GM18951 (cell line): ENCODE results near the gene C12orf60.

Experiments used
- POLR2A ChIP-seq: IDR thresholded peaks from 4 replicates; pipeline ENCODE4 v1.6.1; 2011; ENCODE audit warnings: mild to moderate bottlenecking; ENCODE audit not compliant: insufficient read length, insufficient read depth; ENCODE audit errors: extremely low read depth
- in situ Hi-C: fragments of 300-500 bp; cut with MboI; formaldehyde crosslinking; loops from one replicate; pipeline ENCODE4 v1.12.0; 2022; ENCODE audit warnings: low sequenced_read_pairs, mixed read lengths, inconsistent platforms; ENCODE audit not compliant: unreplicated experiment

The C12orf60 gene

DNA sequence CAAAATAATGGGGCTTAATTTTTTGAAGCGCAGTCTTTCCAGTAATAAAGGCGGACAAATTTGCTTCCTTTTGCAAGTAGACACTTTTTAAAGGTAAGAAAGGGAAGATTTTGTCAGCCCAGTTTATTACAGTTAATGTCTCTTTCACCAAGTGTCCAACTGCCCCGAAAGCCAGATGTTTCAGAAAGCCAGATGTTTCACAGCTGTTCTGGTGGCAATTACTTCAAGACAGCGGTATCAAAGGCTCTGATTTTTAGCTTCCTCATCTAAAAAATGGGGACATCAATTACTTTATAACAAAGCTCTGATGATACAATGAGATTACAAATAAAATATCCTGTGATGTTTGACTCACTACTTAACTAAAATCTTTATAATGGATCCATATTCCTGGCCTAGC, 1.2 kb upstream of the C12orf60 start:
- in situ Hi-C loops, result no loop called here

DNA sequence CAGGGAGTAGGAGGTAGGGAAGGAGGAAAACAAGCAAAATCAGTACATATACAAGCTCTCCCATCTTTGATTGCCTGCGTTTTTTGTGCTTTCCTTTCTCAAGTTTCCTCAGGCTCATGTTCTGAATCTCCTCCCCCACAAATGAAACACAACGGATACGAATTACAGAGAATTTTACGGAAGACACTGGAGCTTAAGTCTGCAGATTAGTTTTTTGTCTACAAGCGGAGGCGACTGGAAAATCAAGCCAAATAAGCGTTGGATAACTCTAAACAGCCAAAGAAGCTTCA, 804 bp upstream of the C12orf60 start:
- no peak for TF ChIP-seq POLR2A
- in situ Hi-C loops, result no loop called here

More for the DNA sequence above, 1.2 kb upstream of the C12orf60 start:
- TF ChIP-seq POLR2A, result no peak

DNA sequence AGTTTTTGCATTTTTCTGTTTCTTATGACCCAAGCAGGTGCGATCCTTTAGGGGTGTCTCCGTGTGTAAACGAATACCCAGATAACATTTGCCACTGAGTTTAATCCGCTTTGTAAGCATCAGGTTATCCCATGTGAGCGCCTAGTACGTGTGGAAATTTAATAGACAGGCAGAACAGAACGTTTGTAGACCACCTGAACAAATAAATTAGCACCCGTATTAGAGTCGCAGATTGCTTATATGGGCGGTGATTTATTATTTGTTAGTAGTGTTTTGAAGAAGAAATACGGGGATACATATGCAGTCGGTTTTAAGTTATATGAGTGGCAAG, 325 bp downstream of the C12orf60 start:
- in situ Hi-C loops, result no loop called here

DNA sequence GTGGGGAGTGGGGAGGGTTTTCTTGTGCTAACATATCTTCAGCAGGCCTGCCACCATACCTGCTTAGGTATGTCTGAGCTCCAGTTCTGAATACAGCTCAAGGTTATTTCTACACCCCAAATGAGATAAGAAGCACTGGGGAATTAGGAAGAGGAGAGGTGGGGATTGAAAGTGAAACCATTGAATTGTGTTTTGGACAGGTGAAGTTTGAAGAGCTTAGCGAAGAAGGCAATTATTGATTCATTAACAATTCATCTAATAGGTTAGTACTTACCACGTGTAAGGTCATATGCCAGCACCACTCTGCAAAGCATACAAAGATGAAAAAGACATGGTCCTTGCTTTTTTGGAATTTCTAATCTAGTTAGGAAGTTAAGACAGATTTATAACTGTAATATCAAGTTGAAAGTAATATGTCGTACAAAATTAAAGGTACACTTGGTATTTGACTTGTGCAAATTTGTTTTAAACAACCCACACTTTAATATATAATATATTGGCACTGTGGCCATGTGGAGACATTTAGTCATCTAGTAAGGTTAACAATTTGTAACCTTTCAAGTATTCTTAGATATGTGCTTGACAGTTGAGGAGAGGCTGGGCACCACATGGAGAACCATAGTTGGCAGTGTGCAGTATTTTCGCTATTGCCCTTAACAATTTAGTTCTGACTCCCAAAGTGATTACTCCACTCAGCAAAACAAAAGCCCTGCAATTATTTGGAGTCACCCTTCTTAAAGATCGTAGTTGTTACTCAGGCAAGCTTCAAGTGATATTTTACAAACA, 6.9 kb downstream of the C12orf60 start:
- in situ Hi-C loops, result no loop called here
- TF ChIP-seq POLR2A, result no peak

More for the DNA sequence above, 325 bp downstream of the C12orf60 start:
- no peak for TF ChIP-seq POLR2A

DNA sequence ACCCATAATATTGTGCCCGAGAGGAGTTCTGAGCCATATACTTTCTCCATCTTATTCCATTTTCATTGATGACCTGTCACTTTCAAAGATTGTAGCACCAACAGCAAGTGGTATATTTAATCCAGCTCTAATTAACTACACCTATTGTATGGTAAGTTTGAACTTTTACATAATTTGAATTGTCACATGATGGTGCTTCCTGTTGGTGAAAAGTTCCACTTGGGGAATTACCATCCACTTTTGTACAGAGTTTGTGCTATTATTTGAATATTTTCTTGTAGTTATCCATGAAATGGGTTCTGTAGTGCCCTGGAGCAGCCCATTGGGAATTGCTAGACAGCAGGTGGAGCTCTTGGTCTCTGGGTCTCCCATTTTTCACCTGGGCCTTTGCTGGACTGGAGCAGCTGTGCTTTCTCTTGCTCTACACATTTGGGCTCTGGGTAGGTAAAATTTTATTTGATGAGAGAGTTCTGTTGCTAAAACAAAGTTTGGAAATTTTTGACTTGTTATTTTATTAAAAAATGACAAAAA, 7.5 kb downstream of the C12orf60 start:
- TF ChIP-seq POLR2A, result no peak
- in situ Hi-C loops, result no loop called here

DNA sequence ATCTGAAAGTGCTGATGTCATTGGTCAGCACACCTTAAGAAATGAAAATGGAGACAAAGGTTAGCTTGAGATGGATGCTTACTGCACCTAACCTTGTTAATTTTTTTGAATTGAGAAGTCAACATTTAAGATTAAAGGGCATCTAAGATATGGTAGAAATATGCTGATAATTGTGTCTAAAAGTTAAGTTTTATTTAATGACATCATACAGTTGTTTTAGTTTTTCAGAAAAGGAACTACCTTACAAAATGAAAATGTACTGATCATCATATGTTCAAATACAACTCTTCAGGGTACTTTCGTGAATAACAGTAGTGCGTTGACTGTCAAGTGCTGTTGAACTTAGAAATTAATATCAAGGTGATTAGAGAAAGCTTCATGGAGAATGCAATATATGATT, 8.0 kb downstream of the C12orf60 start:
- in situ Hi-C loops, result no loop called here
- no peak for TF ChIP-seq POLR2A

DNA sequence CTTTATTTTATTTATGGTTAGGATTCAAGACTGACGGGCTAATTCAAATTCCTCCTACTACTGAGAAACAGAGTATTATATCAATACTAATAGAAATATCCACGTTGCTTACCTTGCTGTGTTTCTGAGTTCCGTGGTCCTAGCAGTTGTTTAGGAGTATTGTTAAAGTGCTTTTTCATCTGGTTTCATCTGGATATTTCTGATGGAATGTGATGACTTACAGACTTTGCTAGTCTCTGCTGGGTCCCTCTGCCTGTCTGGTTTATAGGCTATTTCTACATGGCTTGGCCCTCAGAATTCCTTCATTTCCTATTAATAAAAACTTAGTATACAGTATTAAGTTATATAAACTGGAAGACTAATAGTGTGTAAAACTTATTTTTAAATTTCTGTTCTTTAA, 10.5 kb downstream of the C12orf60 start, which contains the start of gene SMCO3:
Gene SMCO3, minus strand, starts transcription at position 169 of the 400 bp plus-strand sequence. CDS start 7,502 bp downstream, outside the sequence.
- TF ChIP-seq POLR2A, result no peak

DNA sequence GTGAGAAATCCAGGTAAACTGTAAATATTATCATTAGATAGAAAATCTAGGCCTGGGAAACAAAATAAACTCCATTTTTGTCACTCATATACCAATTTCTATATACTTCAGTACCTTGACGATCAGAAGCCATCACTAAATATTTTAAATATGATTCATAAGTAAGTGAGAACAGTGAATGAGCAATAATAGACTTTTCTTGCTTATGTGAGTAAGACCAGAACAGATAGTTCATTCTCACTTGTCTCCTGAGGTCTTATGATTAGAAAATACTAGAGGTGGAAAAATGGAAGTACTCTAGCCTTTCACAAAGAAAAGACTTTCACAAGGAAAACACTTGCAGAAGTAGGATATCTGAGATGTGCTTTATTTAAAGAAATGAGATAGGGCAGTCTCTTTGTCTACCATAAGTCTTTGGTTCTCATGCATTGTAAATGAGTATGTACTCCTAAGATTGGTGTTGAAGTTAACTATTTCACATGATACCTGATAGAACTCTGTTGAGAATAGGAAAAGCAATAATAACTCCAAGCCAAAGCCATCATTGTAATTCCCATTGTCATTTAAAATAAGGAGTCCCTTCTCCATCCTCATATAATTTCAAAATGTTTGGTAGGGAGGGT, 20.7 kb downstream of the C12orf60 start:
- in situ Hi-C loops, result no loop called here
- TF ChIP-seq POLR2A, result no peak

More for the DNA sequence above, 10.5 kb downstream of the C12orf60 start, which contains the start of gene SMCO3:
- in situ Hi-C loops, result no loop called here

DNA sequence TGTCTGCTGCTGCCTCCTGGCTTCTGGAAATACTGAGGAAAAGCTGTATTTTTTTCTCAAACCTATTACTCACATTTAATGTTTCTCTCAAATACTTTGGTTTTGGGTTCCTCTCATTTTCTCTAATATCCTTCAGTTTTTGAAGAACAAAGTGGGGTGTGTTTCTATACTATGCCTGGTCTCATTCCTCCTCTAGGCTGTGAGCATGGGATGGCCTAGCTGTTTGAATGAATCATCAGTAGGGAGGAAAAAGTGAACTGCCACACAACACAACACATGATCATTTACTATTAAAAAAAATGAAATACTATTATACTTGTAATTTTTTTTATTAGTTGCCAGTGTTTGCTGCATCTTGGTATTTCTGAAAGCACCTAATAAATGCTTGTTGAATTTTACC, 21.8 kb downstream of the C12orf60 start:
- TF ChIP-seq POLR2A, result no peak
- in situ Hi-C loops, result no loop called here

DNA sequence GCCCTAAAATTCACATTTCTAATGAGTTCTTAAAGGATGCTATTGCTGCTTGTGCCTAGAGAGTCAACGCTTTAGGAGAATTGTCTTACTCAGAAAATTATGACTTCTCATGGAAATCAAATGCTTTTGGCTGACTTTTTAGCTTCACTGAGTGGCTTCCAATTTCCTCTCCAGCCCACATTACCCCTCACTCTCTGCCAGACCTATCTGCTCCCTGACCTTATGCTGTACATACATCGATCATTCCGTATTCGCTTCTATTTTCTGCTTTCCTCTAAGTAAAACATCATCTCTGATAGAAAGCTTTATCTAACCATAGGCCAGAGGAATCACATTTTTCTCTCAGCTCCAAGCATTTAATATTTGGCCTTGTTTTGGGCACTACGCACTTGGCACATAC, 23.0 kb downstream of the C12orf60 start:
- TF ChIP-seq POLR2A, result no peak
- in situ Hi-C loops, result no loop called here

DNA sequence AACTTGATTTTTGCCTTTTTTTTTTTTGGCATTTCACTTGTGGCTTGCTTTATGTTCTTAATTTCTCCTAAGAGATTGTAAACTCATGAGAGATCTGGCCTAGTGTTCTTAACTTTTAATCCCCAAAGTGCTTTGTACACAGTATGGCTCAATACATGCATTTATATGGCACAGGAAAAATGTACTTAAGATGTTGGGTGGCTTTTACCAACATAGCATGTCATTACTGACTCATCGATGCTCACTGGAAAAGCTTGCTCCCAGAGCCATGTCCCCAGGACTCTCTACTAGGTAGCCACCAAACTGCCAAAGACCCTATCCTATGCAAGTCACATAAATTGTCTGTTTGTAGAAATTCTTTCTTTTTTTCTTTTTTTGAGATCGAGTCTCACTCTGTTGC, 23.6 kb downstream of the C12orf60 start:
- in situ Hi-C loops, result no loop called here
- TF ChIP-seq POLR2A, result no peak

DNA sequence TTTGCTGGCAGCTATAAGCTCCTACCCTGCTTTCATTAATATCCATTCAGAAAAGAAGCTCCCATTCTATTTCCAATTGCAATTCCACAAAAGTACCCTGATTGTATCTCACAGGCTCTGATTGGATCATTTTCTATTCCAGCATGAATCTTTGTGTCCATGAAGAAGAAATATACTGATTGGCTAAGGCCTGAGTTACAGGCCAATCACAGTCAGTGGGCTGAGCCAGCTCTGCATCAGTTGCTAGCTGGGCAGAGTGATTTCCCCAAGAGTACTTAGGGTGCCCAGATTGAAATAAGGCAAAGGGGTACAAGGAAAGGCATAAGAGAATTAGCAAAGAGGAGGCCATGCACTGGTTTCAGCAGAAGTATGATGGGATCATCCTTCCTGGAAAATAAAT, 25.4 kb downstream of the C12orf60 start:
- no peak for TF ChIP-seq POLR2A
- in situ Hi-C loops, result no loop called here

DNA sequence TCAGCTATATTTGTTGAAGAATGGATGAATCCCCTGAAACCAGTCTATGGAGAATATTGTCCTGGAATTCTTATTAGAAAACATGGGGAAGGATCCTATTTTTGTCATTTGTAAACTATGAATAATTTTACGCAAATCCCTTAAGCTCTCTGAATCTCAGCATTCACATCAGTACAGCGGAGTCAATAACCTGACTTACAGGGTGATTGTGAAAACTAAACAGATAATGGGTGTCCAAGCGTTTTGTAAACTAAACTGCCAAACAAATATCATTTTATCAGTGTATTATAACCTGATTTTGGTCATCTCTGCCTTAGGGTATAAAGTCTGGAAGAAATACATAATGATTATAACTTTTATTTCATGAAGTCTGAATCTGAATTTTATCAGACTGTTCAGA, 29.9 kb downstream of the C12orf60 start:
- TF ChIP-seq POLR2A, result no peak
- in situ Hi-C loops, result no loop called here

DNA sequence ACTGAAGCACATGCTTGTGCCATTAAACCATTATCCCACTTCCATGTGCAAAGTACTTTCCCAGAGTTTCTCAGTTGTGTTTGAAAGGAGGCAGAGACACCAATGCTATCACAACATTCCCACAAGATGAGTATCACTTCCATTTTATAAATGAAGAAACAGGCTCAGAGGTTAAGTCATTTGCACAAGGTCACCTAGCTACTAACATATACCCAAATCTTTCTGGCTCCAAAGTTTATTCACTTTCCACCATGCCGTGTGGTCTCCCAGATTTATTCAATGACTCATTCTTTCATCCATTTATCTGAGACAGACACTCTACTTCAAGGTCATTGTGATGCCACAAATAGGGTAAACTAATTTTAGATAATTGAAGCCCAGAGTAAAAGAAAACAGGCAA, 30.5 kb downstream of the C12orf60 start:
- in situ Hi-C loops, result no loop called here
- TF ChIP-seq POLR2A, result no peak
